Chondrocyte (in vitro differentiated cells): ENCODE results near the gene SHBG. TPM values are rescaled to one million over a fixed set of nuclear protein-coding genes. Genes with fewer than 3 reads are reported as not detected.
"Not testable (repeated sequence)": the region's sequence is repeated elsewhere in the genome, so short reads cannot be mapped to it uniquely, and the experiment has no call there.

Experiments
- DNase-seq: peaks from one replicate; pipeline ENCODE4 v3.0.0; 2021; ENCODE audit warnings: mixed read lengths, low spot score
- H3K27ac Mint-ChIP-seq: one replicate; pipeline ENCODE4 v1.8.0; 2021; ENCODE audit warnings: mild to moderate bottlenecking, moderate library complexity, mixed read lengths; ENCODE audit not compliant: unreplicated experiment
- H3K27me3 Mint-ChIP-seq: 2 replicates; pipeline ENCODE4 v1.8.0; 2021; ENCODE audit warnings: low read depth, mixed read lengths
- H3K36me3 Mint-ChIP-seq: 2 replicates; pipeline ENCODE4 v1.8.0; 2021; ENCODE audit warnings: low read depth, mixed read lengths
- H3K4me1 Mint-ChIP-seq: 2 replicates; pipeline ENCODE4 v1.8.0; 2021; ENCODE audit warnings: low read depth, mild to moderate bottlenecking, mixed read lengths
- H3K4me3 Mint-ChIP-seq: one replicate; pipeline ENCODE4 v1.8.0; 2021; ENCODE audit warnings: mild to moderate bottlenecking, moderate library complexity, mixed read lengths; ENCODE audit not compliant: unreplicated experiment
- H3K9me3 Mint-ChIP-seq: 2 replicates; pipeline ENCODE4 v1.8.0; 2021; ENCODE audit warnings: low read depth, mixed read lengths
- total RNA-seq: library from RNA; stranded (reverse); gene quantifications from 3 replicates; pipeline ENCODE4 v1.2.1, GENCODE V29; 2021
- TF ChIP-seq, protein P1 (sequence below): fragments of 200-600 bp; sonication (generic); IDR thresholded peaks from 2 replicates; pipeline ENCODE4 v1.5.0; 2021; ENCODE audit warnings: antibody characterized with exemption, mild to moderate bottlenecking, moderate library complexity

Gene SHBG
- total RNA-seq, 1 donor from 2014 or later, result 1.2 TPM

- DNase-seq, result peak; percentile 100
- peaks cover 38% of the 10 kb centered on the region for H3K4me1 Mint-ChIP-seq
- H3K27me3 Mint-ChIP-seq, result no peaks in the 10 kb centered on the region
- TF ChIP-seq, protein P1, sequence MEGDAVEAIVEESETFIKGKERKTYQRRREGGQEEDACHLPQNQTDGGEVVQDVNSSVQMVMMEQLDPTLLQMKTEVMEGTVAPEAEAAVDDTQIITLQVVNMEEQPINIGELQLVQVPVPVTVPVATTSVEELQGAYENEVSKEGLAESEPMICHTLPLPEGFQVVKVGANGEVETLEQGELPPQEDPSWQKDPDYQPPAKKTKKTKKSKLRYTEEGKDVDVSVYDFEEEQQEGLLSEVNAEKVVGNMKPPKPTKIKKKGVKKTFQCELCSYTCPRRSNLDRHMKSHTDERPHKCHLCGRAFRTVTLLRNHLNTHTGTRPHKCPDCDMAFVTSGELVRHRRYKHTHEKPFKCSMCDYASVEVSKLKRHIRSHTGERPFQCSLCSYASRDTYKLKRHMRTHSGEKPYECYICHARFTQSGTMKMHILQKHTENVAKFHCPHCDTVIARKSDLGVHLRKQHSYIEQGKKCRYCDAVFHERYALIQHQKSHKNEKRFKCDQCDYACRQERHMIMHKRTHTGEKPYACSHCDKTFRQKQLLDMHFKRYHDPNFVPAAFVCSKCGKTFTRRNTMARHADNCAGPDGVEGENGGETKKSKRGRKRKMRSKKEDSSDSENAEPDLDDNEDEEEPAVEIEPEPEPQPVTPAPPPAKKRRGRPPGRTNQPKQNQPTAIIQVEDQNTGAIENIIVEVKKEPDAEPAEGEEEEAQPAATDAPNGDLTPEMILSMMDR, result peak; percentile 77
- H3K9me3 Mint-ChIP-seq, result no peaks in the 10 kb centered on the region
- peak within 1 kb of the TSS; percentile 91 for H3K27ac Mint-ChIP-seq
- H3K4me3 Mint-ChIP-seq, result peak within 1 kb of the TSS; percentile 83
- H3K36me3 Mint-ChIP-seq, result no peaks in the 10 kb centered on the region
Observed at GRCh38 chr17:7614425-7615264, 15.3 kb upstream of the SHBG start, which contains the start of gene FXR2. Gene FXR2 (minus strand): TSS chr17:7614897. CDS start chr17:7614532, 365 bp downstream.

- H3K4me3 Mint-ChIP-seq, result peak overlapping the region; percentile 75
- no peaks in the 10 kb centered on the region for H3K36me3 Mint-ChIP-seq
- H3K27ac Mint-ChIP-seq, result peak overlapping the region; percentile 91
- no peaks in the 10 kb centered on the region for H3K27me3 Mint-ChIP-seq
- DNase-seq, result no peak
- no peaks in the 10 kb centered on the region for H3K9me3 Mint-ChIP-seq
- TF ChIP-seq, protein P1, result no peak
- peaks cover 38% of the 10 kb centered on the region for H3K4me1 Mint-ChIP-seq
Observed at GRCh38 chr17:7615265-7615747, 14.6 kb upstream of the SHBG start.

- DNase-seq, result no peak
- no peak overlapping the region for H3K27ac Mint-ChIP-seq
- no peaks in the 10 kb centered on the region for H3K9me3 Mint-ChIP-seq
- no peaks in the 10 kb centered on the region for H3K36me3 Mint-ChIP-seq
- TF ChIP-seq, protein P1, result no peak
- no peaks in the 10 kb centered on the region for H3K27me3 Mint-ChIP-seq
- H3K4me1 Mint-ChIP-seq, result peaks cover 5% of the 10 kb centered on the region
- H3K4me3 Mint-ChIP-seq, result no peak overlapping the region
Observed at GRCh38 chr17:7618608-7619007, 11.3 kb upstream of the SHBG start.

GRCh38 chr17:7620835-7621234 is 9.1 kb upstream of the SHBG start:
- no peak for DNase-seq
- H3K4me3 Mint-ChIP-seq, result no peak overlapping the region

GRCh38 chr17:7623661-7624060 is 6.3 kb upstream of the SHBG start:
- H3K36me3 Mint-ChIP-seq, result peaks cover 2% of the 10 kb centered on the region
- TF ChIP-seq, protein P1, result no peak
- DNase-seq, result no peak
- H3K4me3 Mint-ChIP-seq, result no peak overlapping the region
- H3K4me1 Mint-ChIP-seq, result peaks cover 14% of the 10 kb centered on the region
- H3K9me3 Mint-ChIP-seq, result no peaks in the 10 kb centered on the region
- H3K27ac Mint-ChIP-seq, result no peak overlapping the region
- no peaks in the 10 kb centered on the region for H3K27me3 Mint-ChIP-seq

More at GRCh38 chr17:7620835-7621234, 9.1 kb upstream of the SHBG start:
- no peak overlapping the region for H3K27ac Mint-ChIP-seq
- no peaks in the 10 kb centered on the region for H3K4me1 Mint-ChIP-seq
- no peaks in the 10 kb centered on the region for H3K9me3 Mint-ChIP-seq
- TF ChIP-seq, protein P1, result no peak
- no peaks in the 10 kb centered on the region for H3K27me3 Mint-ChIP-seq
- no peaks in the 10 kb centered on the region for H3K36me3 Mint-ChIP-seq

GRCh38 chr17:7625749-7626148 is 4.2 kb upstream of the SHBG start:
- H3K27ac Mint-ChIP-seq, H3K27me3 Mint-ChIP-seq, DNase-seq, H3K36me3 Mint-ChIP-seq, H3K9me3 Mint-ChIP-seq: not testable (repeated sequence)
- Mint-ChIP-seq H3K4me3 (peak overlapping the region; percentile 16), H3K4me1 (peaks cover 14% of the 10 kb centered on the region)
